WTC11 (cell line): ENCODE results near the gene SPIB.

ENCODE experiments used
- ATF2 ChIP-seq: sonication (generic); formaldehyde crosslinking; IDR thresholded peaks from 2 replicates; pipeline ENCODE4 v1.8.1; 2022; ENCODE audit warnings: low read depth, missing genetic modification reagents, borderline replicate concordance
- CREB1 ChIP-seq: sonication (generic); formaldehyde crosslinking; IDR thresholded peaks from 2 replicates; pipeline ENCODE4 v1.8.0; 2023; ENCODE audit warnings: mild to moderate bottlenecking, missing genetic modification reagents
- CREM ChIP-seq: sonication (generic); formaldehyde crosslinking; IDR thresholded peaks from 2 replicates; pipeline ENCODE4 v1.8.1; 2022; ENCODE audit warnings: mild to moderate bottlenecking, missing genetic modification reagents, moderate library complexity
- CTCF ChIP-seq: fragments of 200-600 bp; IDR thresholded peaks from 2 replicates; pipeline ENCODE4 v1.8.0; 2022; ENCODE audit warnings: antibody characterized with exemption
- ETV6 ChIP-seq: sonication (generic); formaldehyde crosslinking; IDR thresholded peaks from 2 replicates; pipeline ENCODE4 v1.8.1; 2022; ENCODE audit warnings: mild to moderate bottlenecking, missing genetic modification reagents
- FOXP1 ChIP-seq: sonication (generic); formaldehyde crosslinking; IDR thresholded peaks from 2 replicates; pipeline ENCODE4 v1.8.0; 2022; ENCODE audit warnings: missing genetic modification reagents, mild to moderate bottlenecking, moderate library complexity, borderline replicate concordance
- PRDM15 ChIP-seq: sonication (generic); formaldehyde crosslinking; IDR thresholded peaks from 2 replicates; pipeline ENCODE4 v1.8.0; 2022; ENCODE audit warnings: missing genetic modification reagents
- PREB ChIP-seq: sonication (generic); formaldehyde crosslinking; IDR thresholded peaks from 2 replicates; pipeline ENCODE4 v1.8.1; 2022; ENCODE audit warnings: mild to moderate bottlenecking, missing genetic modification reagents, moderate library complexity, borderline replicate concordance
- TCF7 ChIP-seq: sonication (generic); formaldehyde crosslinking; IDR thresholded peaks from 2 replicates; pipeline ENCODE4 v1.8.0; 2022; ENCODE audit warnings: mild to moderate bottlenecking, low read depth, missing genetic modification reagents, moderate library complexity
- TEAD4 ChIP-seq: sonication (generic); formaldehyde crosslinking; IDR thresholded peaks from 2 replicates; pipeline ENCODE4 v1.8.0; 2022; ENCODE audit warnings: mild to moderate bottlenecking, missing genetic modification reagents
- USF2 ChIP-seq: sonication (generic); formaldehyde crosslinking; IDR thresholded peaks from 2 replicates; pipeline ENCODE4 v1.8.1; 2023; ENCODE audit warnings: mild to moderate bottlenecking, missing genetic modification reagents, moderate library complexity
- ZBTB43 ChIP-seq: sonication (generic); formaldehyde crosslinking; IDR thresholded peaks from 2 replicates; pipeline ENCODE4 v1.8.1; 2023; ENCODE audit warnings: mild to moderate bottlenecking, missing genetic modification reagents
- ZNF281 ChIP-seq: sonication (generic); formaldehyde crosslinking; IDR thresholded peaks from 2 replicates; pipeline ENCODE4 v1.8.0; 2023; ENCODE audit warnings: mild to moderate bottlenecking, missing genetic modification reagents
- ZNF512 ChIP-seq: sonication (generic); formaldehyde crosslinking; IDR thresholded peaks from 2 replicates; pipeline ENCODE4 v1.8.1; 2022; ENCODE audit warnings: missing genetic modification reagents, borderline replicate concordance

- TF ChIP-seq CTCF, result no peak
- no peak for TF ChIP-seq ATF2 (CRISPR knock-in tag)
- TF ChIP-seq CREM (CRISPR knock-in tag), result no peak
- TF ChIP-seq PRDM15 (CRISPR knock-in tag), result no peak
- no peak for TF ChIP-seq TCF7 (CRISPR knock-in tag)
- no peak for TF ChIP-seq ZNF281 (CRISPR knock-in tag)
- TF ChIP-seq ZNF512 (CRISPR knock-in tag), result no peak
- no peak for TF ChIP-seq TEAD4 (CRISPR knock-in tag)
- TF ChIP-seq USF2, result no peak
- TF ChIP-seq ETV6, result no peak
- TF ChIP-seq ZBTB43 (CRISPR knock-in tag), result no peak
- no peak for TF ChIP-seq PREB
- TF ChIP-seq FOXP1 (CRISPR knock-in tag), result no peak
- TF ChIP-seq CREB1 (CRISPR knock-in tag), result no peak
Observed at GRCh38 chr19:50428772-50429463, 10.2 kb downstream of the SPIB start.
